ENCODE results near the gene GPR107. TPM values are rescaled to one million over a fixed set of nuclear protein-coding genes. Genes with fewer than 3 reads are reported as not detected.
A peak's percentile ranks its signal among the peaks of the same experiment; 100 is the strongest.

Gene GPR107
- total and polyA plus RNA-seq, 3 experiments from 2014 or later = 4.2 to 21.4 (median 21.3) TPM

DNA sequence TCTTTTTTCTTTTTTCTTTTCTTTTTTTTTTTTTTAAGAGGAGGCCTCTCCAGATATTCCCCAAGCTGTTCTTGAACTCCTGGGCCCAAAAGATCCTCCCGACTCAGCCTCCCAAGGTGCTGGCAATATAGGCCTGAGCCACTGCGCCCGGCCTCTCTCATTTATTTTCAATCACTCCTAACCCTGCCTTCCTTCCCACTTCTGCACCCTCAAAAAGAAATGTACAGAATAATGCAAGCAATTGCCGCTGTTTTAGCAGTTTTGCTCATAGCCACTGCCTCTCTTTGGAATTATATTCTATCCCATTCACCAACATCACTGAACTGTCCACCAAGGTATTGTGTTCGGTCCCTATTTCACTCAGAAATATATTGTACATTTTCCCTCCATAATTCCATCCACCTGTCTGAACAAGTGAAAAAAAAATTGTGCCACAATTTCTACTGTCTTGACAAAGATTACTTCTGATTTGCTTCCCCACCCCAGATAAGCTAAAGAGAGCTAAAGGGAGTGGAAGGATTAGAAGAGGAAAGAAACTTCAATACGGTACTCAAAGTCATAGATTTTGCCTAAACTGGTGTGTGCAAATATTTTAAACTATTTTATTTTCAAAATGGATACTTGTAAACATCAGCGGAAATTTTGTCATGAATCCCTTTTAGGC, 12.6 kb upstream of the GPR107 start:
- H3K27me3 ChIP-seq (ENCODE audit: insufficient read depth, low read length, poor library complexity, severe bottlenecking) = no peaks in the 10 kb centered on the region
- H3K4me3 ChIP-seq (ENCODE audit: low read length) = peak overlapping the region; percentile 94
- peak overlapping the region; percentile 95 to 99 (median 99) for H3K27ac Mint-ChIP-seq
- no peaks in the 10 kb centered on the region for H3K36me3 ChIP-seq (ENCODE audit: insufficient read depth, low read length)
- H3K4me1 Mint-ChIP-seq = peaks cover 68 to 80% (median 73%) of the 10 kb centered on the region in 3 donors
- H3K36me3 Mint-ChIP-seq = peaks cover 0 to 25% (median 6%) of the 10 kb centered on the region in 3 donors
- H3K27ac ChIP-seq (ENCODE audit: low read depth, low read length) = peak overlapping the region; percentile 86
- ChIA-PET POLR2A (interaction anchor here (0.6 to 2.7 kb wide), 10 partner anchors 12 to 1963 kb away, joined by 3 to 15 read pairs (median 4); partner anchors contain the start of gene GPR107), CTCF (interaction anchor here (0.7 to 2.1 kb wide), 8 partner anchors 12 to 156 kb away, joined by 3 to 6 read pairs (median 4); no protein-coding TSS in a partner anchor)
- peaks cover 0 to 3% (median 0%) of the 10 kb centered on the region in 5 donors for H3K9me3 Mint-ChIP-seq
- DNase-seq = no peak
- H3K27me3 Mint-ChIP-seq = peaks cover 0 to 8% of the 10 kb centered on the region in 2 donors
- H3K4me1 ChIP-seq (ENCODE audit: insufficient read depth, low read length) = peaks cover 48% of the 10 kb centered on the region
- peak overlapping the region; percentile 94 to 100 (median 99) for H3K4me3 Mint-ChIP-seq
- no peaks in the 10 kb centered on the region for H3K9me3 ChIP-seq (ENCODE audit: low read length)

- POLR2A ChIA-PET = interaction anchor here (0.6 to 3.5 kb wide), 13 partner anchors 12 to 1964 kb away, joined by 3 to 29 read pairs (median 4); partner anchors contain the start of gene GPR107
- peak overlapping the region; percentile 94 to 100 (median 99) for H3K4me3 Mint-ChIP-seq
- CTCF ChIA-PET = interaction anchor here (0.7 to 2.1 kb wide), 9 partner anchors 11 to 157 kb away, joined by 3 to 6 read pairs (median 4); no protein-coding TSS in a partner anchor
- peaks cover 64 to 76% (median 66%) of the 10 kb centered on the region in 3 donors for H3K4me1 Mint-ChIP-seq
- Histone ChIP-seq H3K9me3 (ENCODE audit: low read length) (no peaks in the 10 kb centered on the region), H3K27me3 (ENCODE audit: insufficient read depth, low read length, poor library complexity, severe bottlenecking) (no peaks in the 10 kb centered on the region), H3K27ac (ENCODE audit: low read depth, low read length) (peak overlapping the region; percentile 86), H3K36me3 (ENCODE audit: insufficient read depth, low read length) (no peaks in the 10 kb centered on the region), H3K4me3 (ENCODE audit: low read length) (peak overlapping the region; percentile 94), H3K4me1 (ENCODE audit: insufficient read depth, low read length) (peaks cover 44% of the 10 kb centered on the region)
- no peak for DNase-seq
- H3K27me3 Mint-ChIP-seq = peaks cover 0 to 8% of the 10 kb centered on the region in 2 donors
- peaks cover 0 to 3% (median 0%) of the 10 kb centered on the region in 5 donors for H3K9me3 Mint-ChIP-seq
- H3K36me3 Mint-ChIP-seq = peaks cover 0 to 22% (median 6%) of the 10 kb centered on the region in 3 donors
- peak overlapping the region; percentile 95 to 99 (median 99) for H3K27ac Mint-ChIP-seq
Observed at GRCh38 chr9:130041648-130042405, 11.9 kb upstream of the GPR107 start.

DNA sequence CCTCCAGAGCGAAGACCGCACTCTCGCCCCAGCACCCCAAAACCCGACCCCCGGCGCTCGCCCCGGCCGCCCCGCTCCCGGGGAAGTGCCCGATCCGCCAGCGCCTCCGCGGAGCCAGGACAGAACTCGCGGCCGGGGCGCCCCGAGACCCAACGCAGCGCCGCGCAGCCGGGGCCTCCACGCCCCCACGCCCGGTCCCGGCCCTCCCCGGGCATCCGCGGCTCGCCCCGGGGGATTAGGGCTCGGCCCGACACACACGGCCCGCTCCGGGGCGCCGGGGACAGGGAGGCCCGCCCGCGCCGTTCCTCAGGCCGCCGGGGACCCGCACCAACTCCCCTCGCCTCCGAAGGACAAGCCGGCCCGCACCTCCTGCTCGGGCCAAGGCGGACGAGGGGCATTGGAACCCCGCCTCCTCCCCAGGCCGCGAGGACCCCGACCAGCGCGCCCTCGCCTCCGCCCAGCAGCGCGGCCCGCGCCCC, 11.3 kb upstream of the GPR107 start:
- Histone ChIP-seq H3K4me1 (ENCODE audit: insufficient read depth, low read length) (peaks cover 39% of the 10 kb centered on the region), H3K36me3 (ENCODE audit: insufficient read depth, low read length) (no peaks in the 10 kb centered on the region), H3K27me3 (ENCODE audit: insufficient read depth, low read length, poor library complexity, severe bottlenecking) (no peaks in the 10 kb centered on the region), H3K27ac (ENCODE audit: low read depth, low read length) (peak overlapping the region; percentile 86), H3K4me3 (ENCODE audit: low read length) (peak overlapping the region; percentile 94), H3K9me3 (ENCODE audit: low read length) (no peaks in the 10 kb centered on the region)
- H3K36me3 Mint-ChIP-seq = peaks cover 0 to 20% (median 6%) of the 10 kb centered on the region in 3 donors
- H3K9me3 Mint-ChIP-seq = peaks cover 0 to 3% (median 0%) of the 10 kb centered on the region in 5 donors
- H3K4me3 Mint-ChIP-seq = peak overlapping the region; percentile 94 to 100 (median 99)
- peaks cover 0 to 8% of the 10 kb centered on the region in 2 donors for H3K27me3 Mint-ChIP-seq
- DNase-seq = peak in 4 of 5 donors; percentile 25 to 51 (median 35)
- CTCF ChIA-PET = interaction anchor here (0.8 to 2.1 kb wide), 9 partner anchors 10 to 157 kb away, joined by 3 to 6 read pairs (median 3); no protein-coding TSS in a partner anchor
- POLR2A ChIA-PET = interaction anchor here (0.5 to 3.5 kb wide), 13 partner anchors 10 to 155 kb away, joined by 3 to 29 read pairs (median 3); partner anchors contain the start of gene GPR107
- H3K27ac Mint-ChIP-seq = peak overlapping the region; percentile 95 to 99 (median 99)
- peaks cover 60 to 72% (median 60%) of the 10 kb centered on the region in 3 donors for H3K4me1 Mint-ChIP-seq

DNA sequence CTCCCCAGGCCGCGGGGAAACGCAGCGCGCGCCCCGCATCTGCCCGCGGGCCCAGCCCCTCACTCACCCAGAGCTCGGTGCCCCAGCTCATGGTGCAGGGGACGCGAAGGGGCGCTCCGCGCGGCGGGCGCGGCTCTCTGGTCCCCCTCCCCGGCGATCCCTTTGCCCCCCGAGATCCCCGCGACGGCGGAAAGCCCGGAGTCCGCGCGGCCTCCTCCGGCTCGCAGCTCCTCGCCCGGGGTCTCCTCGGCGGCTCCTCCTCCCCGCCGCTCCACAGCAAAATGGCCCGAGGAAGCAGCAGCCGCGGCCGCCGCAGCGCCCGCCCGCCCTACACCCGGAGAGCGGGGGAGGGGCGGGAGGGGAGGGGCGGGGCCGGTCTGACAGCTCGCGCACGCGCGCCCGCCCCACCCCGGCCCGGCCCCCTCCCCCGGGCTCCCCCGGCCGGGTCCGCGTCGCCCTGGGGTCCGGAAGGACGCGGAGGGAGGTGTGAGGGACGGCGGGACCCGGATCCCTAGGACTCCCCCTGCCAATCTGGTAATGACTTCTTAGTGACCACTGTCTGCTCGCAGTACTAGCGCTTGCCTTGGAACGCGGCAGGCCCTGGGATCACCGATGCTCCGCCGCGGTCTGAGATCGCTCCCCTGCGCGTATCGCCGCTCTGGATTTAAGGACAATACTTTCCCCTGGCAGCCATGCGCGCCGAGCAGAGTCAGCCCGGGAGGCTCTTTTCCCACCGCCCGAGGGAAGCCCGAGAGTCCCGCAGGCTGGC, 10.6 kb upstream of the GPR107 start, which contains the start of gene FNBP1:
TSS of gene FNBP1 (minus strand) at position 305 of the 769 bp plus-strand sequence. CDS start at position 91, 214 bp downstream.
- H3K27me3 Mint-ChIP-seq = peaks cover 0 to 8% of the 10 kb centered on the region in 2 donors
- H3K9me3 Mint-ChIP-seq = peaks cover 0 to 3% (median 0%) of the 10 kb centered on the region in 5 donors
- H3K36me3 Mint-ChIP-seq = peaks cover 0 to 20% (median 6%) of the 10 kb centered on the region in 3 donors
- Histone ChIP-seq H3K4me3 (ENCODE audit: low read length) (peak within 1 kb of the TSS; percentile 94), H3K9me3 (ENCODE audit: low read length) (no peaks in the 10 kb centered on the region), H3K27ac (ENCODE audit: low read depth, low read length) (peak within 1 kb of the TSS; percentile 86), H3K36me3 (ENCODE audit: insufficient read depth, low read length) (no peaks in the 10 kb centered on the region), H3K4me1 (ENCODE audit: insufficient read depth, low read length) (peaks cover 37% of the 10 kb centered on the region), H3K27me3 (ENCODE audit: insufficient read depth, low read length, poor library complexity, severe bottlenecking) (no peaks in the 10 kb centered on the region)
- DNase-seq = peak; percentile 72 to 85 (median 81)
- peaks cover 53 to 66% (median 55%) of the 10 kb centered on the region in 3 donors for H3K4me1 Mint-ChIP-seq
- peak within 1 kb of the TSS; percentile 95 to 99 (median 99) for H3K27ac Mint-ChIP-seq
- peak within 1 kb of the TSS; percentile 94 to 100 (median 99) for H3K4me3 Mint-ChIP-seq
- ChIA-PET CTCF (interaction anchor here (0.8 to 2.1 kb wide), 8 partner anchors 9 to 158 kb away, joined by 3 to 6 read pairs (median 4); partner anchors contain the start of gene GPR107), POLR2A (interaction anchor here (0.5 to 3.5 kb wide), 12 partner anchors 10 to 156 kb away, joined by 3 to 29 read pairs (median 3); partner anchors contain the start of gene GPR107)

GRCh38 chr9:130043654-130044623, 9.8 kb upstream of the GPR107 start:
- Histone ChIP-seq H3K4me1 (ENCODE audit: insufficient read depth, low read length) (peaks cover 31% of the 10 kb centered on the region), H3K36me3 (ENCODE audit: insufficient read depth, low read length) (no peaks in the 10 kb centered on the region), H3K27me3 (ENCODE audit: insufficient read depth, low read length, poor library complexity, severe bottlenecking) (no peaks in the 10 kb centered on the region), H3K27ac (ENCODE audit: low read depth, low read length) (peak overlapping the region; percentile 55), H3K9me3 (ENCODE audit: low read length) (no peaks in the 10 kb centered on the region), H3K4me3 (ENCODE audit: low read length) (peak overlapping the region; percentile 73)
- peaks cover 0 to 8% of the 10 kb centered on the region in 2 donors for H3K27me3 Mint-ChIP-seq
- H3K27ac Mint-ChIP-seq = peak overlapping the region; percentile 84 to 99 (median 96)
- DNase-seq = no peak
- peak overlapping the region; percentile 88 to 99 (median 95) for H3K4me3 Mint-ChIP-seq
- peaks cover 0 to 20% (median 6%) of the 10 kb centered on the region in 3 donors for H3K36me3 Mint-ChIP-seq
- POLR2A ChIA-PET = interaction anchor here (0.6 to 3.5 kb wide), 5 partner anchors 10 to 156 kb away, joined by 3 to 29 read pairs (median 8); partner anchors contain the start of gene GPR107
- peaks cover 47 to 59% (median 50%) of the 10 kb centered on the region in 3 donors for H3K4me1 Mint-ChIP-seq
- CTCF ChIA-PET = interaction anchor here (0.9 to 1.4 kb wide), 4 partner anchors 9 to 150 kb away, joined by 3 to 6 read pairs (median 3); partner anchors contain the start of gene GPR107
- peaks cover 0 to 3% (median 0%) of the 10 kb centered on the region in 5 donors for H3K9me3 Mint-ChIP-seq

All from CD8-positive, alpha-beta memory T cell (primary cell).